Activated CD4-positive, alpha-beta memory T cell treated with anti-CD3 and anti-CD28 coated beads for 36 hours (primary cell): ENCODE measurements around the gene CLIC5. TPM values are rescaled to one million over a fixed set of nuclear protein-coding genes. Genes with fewer than 3 reads are reported as not detected.

Experiments used
- CTCF ChIA-PET: fragments of 350-600 bp; sonication (Branson Sonifier 250); formaldehyde crosslinking; loops from one replicate; lab custom pipeline; 2021; ENCODE audit warnings: antibody characterized with exemption, inconsistent platforms; lab: Charles Lee
- POLR2A ChIA-PET: fragments of 350-600 bp; sonication (Branson Sonifier 250); formaldehyde crosslinking; loops from one replicate; lab custom pipeline; 2021; ENCODE audit warnings: antibody characterized with exemption; lab: Charles Lee
- DNase-seq: peaks from one replicate; pipeline ENCODE4 v3.0.0-alpha.2; 2020
- H3K27ac Mint-ChIP-seq: one replicate; pipeline ENCODE4 v1.8.0; 2021; ENCODE audit warnings: mixed read lengths
- H3K27me3 Mint-ChIP-seq: one replicate; pipeline ENCODE4 v1.8.0; 2021; ENCODE audit warnings: mixed read lengths
- H3K36me3 Mint-ChIP-seq: one replicate; pipeline ENCODE4 v1.8.0; 2021; ENCODE audit warnings: mixed read lengths
- H3K4me1 Mint-ChIP-seq: one replicate; pipeline ENCODE4 v1.8.0; 2021; ENCODE audit warnings: low read depth, mixed read lengths
- H3K4me3 Mint-ChIP-seq: one replicate; pipeline ENCODE4 v1.8.0; 2021; ENCODE audit warnings: mild to moderate bottlenecking, mixed read lengths
- H3K9me3 Mint-ChIP-seq: one replicate; pipeline ENCODE4 v1.8.0; 2021; ENCODE audit warnings: mixed read lengths
- intact Hi-C: fragments of 100-400 bp; cut with micrococcal nuclease; formaldehyde crosslinking; loops from one replicate; pipeline ENCODE4 v1.15.1; 2023
- total RNA-seq, 2 experiments: library from RNA; stranded (reverse); gene quantifications; one replicate each; pipeline ENCODE4 v1.2.3, GENCODE V29; 2021

The CLIC5 gene
- total RNA-seq, 2 experiments from 2014 or later: 8.0 to 8.5 TPM

GRCh38 chr6:45990162-45990561 lies 25.5 kb downstream of the CLIC5 start:
- intact Hi-C loops: no loop called here
- Mint-ChIP-seq H3K4me3 (no peak overlapping the region), H3K27ac (no peak overlapping the region), H3K9me3 (peaks cover 3% of the 10 kb centered on the region), H3K27me3 (no peaks in the 10 kb centered on the region), H3K4me1 (peaks cover 4% of the 10 kb centered on the region), H3K36me3 (peaks cover 4% of the 10 kb centered on the region)
- CTCF ChIA-PET: interaction anchor here (2.0 kb wide), 1 partner anchor 8 kb away, joined by 5 read pairs; no protein-coding TSS in a partner anchor
- DNase-seq: no peak
- POLR2A ChIA-PET: interaction anchor here (1.1 kb wide), 1 partner anchor 64 kb away, joined by 3 read pairs; no protein-coding TSS in a partner anchor

DNA sequence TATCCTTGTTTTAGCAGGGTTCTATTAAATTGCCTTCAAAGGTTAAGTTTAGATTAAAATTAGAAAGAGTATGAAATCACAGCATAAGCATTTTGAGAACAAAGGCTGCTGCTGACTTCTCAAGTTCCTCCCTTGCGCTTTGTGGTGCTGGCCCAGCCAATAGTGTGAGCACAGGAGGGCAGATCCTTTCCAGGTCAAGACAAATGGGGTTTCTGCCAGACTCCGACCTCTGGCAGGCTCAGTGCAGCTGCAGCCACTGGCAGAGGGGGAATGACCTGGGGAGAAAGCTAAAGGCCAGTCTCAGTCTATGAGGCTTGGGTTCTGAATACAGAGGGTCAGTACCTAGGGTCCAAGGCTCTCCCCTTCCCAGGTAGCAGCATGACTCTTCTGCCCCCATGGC lies 27.0 kb downstream of the CLIC5 start:
- peaks cover 3% of the 10 kb centered on the region for H3K9me3 Mint-ChIP-seq
- no peak for DNase-seq
- H3K27me3 Mint-ChIP-seq: no peaks in the 10 kb centered on the region
- no peak overlapping the region for H3K4me3 Mint-ChIP-seq
- ChIA-PET CTCF (no interaction called here), POLR2A (no interaction called here)
- H3K4me1 Mint-ChIP-seq: peaks cover 4% of the 10 kb centered on the region
- peaks cover 6% of the 10 kb centered on the region for H3K36me3 Mint-ChIP-seq
- intact Hi-C loops: no loop called here
- H3K27ac Mint-ChIP-seq: no peak overlapping the region

- H3K4me3 Mint-ChIP-seq: no peak overlapping the region
- H3K9me3 Mint-ChIP-seq: peaks cover 3% of the 10 kb centered on the region
- peaks cover 4% of the 10 kb centered on the region for H3K4me1 Mint-ChIP-seq
- intact Hi-C loops: no loop called here
- ChIA-PET POLR2A (no interaction called here), CTCF (no interaction called here)
- H3K27ac Mint-ChIP-seq: no peak overlapping the region
- DNase-seq: no peak
- peaks cover 6% of the 10 kb centered on the region for H3K36me3 Mint-ChIP-seq
- H3K27me3 Mint-ChIP-seq: no peaks in the 10 kb centered on the region
Observed at GRCh38 chr6:45987856-45988255, 27.8 kb downstream of the CLIC5 start.

- POLR2A ChIA-PET: no interaction called here
- H3K4me3 Mint-ChIP-seq: no peak overlapping the region
- CTCF ChIA-PET: interaction anchor here (0.9 kb wide), 1 partner anchor 28 kb away, joined by 3 read pairs; no protein-coding TSS in a partner anchor
- peaks cover 4% of the 10 kb centered on the region for H3K4me1 Mint-ChIP-seq
- no peak for DNase-seq
- no peak overlapping the region for H3K27ac Mint-ChIP-seq
- H3K27me3 Mint-ChIP-seq: no peaks in the 10 kb centered on the region
- peaks cover 3% of the 10 kb centered on the region for H3K9me3 Mint-ChIP-seq
- intact Hi-C loops: no loop called here
- H3K36me3 Mint-ChIP-seq: peaks cover 6% of the 10 kb centered on the region
Observed at GRCh38 chr6:45986746-45987274, 28.9 kb downstream of the CLIC5 start.

- Mint-ChIP-seq H3K27me3 (no peaks in the 10 kb centered on the region), H3K27ac (no peak overlapping the region), H3K9me3 (no peaks in the 10 kb centered on the region), H3K4me3 (no peak overlapping the region), H3K4me1 (no peaks in the 10 kb centered on the region), H3K36me3 (peaks cover 4% of the 10 kb centered on the region)
- CTCF ChIA-PET: interaction anchor here (0.8 kb wide), 1 partner anchor 54 kb away, joined by 3 read pairs; no protein-coding TSS in a partner anchor
- intact Hi-C loops: no loop called here
- no peak for DNase-seq
- POLR2A ChIA-PET: no interaction called here
Observed at GRCh38 chr6:45984788-45985425, 30.8 kb downstream of the CLIC5 start.

GRCh38 chr6:45984347-45984746 lies 31.3 kb downstream of the CLIC5 start:
- POLR2A ChIA-PET: no interaction called here
- H3K4me3 Mint-ChIP-seq: no peak overlapping the region
- no peaks in the 10 kb centered on the region for H3K4me1 Mint-ChIP-seq
- H3K27me3 Mint-ChIP-seq: no peaks in the 10 kb centered on the region
- no peak for DNase-seq
- no peak overlapping the region for H3K27ac Mint-ChIP-seq
- intact Hi-C loops: no loop called here
- no peaks in the 10 kb centered on the region for H3K9me3 Mint-ChIP-seq
- peaks cover 4% of the 10 kb centered on the region for H3K36me3 Mint-ChIP-seq
- CTCF ChIA-PET: no interaction called here

DNA sequence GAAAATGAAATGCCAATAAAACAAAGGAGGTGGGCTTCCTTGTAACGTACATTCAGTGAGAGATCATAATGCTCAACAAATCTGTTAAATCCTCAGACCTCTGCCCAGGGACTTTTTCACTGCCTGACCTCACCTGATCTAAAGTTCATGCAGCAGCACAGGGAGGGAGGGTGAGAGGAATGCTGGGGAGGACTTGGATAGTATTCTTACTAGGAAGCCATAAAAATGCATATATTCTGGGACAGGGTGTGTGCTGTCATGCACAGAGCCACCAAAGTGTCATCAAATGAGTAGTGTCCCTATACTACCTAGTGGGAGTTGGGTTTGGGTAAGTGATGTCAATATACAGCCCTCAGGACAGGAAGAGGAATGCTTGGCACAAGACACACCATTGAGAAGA lies 32.6 kb downstream of the CLIC5 start:
- H3K9me3 Mint-ChIP-seq: no peaks in the 10 kb centered on the region

DNA sequence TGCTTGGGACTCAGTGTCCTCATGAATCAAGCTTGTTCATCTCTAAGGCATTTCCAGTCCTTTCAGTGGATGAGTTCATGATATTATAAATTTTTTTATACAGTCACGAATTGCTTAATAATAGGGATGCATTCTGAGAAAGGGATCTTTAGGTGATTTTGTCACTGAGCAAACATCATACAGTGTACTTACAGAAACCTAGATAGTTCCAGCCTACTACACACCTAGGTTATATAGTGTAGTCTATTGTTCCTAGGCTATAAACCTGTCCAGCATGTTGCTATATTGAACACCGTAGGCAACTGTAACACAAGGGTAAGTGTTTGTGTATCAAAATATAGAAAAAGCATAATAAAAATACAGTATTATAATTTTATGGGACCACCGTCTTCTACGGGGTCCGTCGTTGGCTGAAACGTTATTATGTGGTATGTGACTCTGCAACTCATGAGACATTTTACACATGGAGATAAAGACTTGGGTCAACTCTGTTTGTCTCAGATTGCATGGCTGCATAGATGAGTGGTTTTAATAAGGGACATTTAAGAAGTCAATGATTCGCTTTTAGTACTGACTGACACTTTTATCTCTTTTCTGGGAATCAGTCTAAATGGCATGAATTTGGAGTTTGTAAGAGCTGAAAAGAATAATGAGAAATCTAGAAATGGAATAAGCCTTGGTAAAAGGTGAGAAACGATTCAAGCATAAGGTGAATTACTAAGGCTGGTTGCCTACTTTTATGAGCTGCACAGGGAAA lies 33.2 kb downstream of the CLIC5 start:
- no peak for DNase-seq
- no peaks in the 10 kb centered on the region for H3K27me3 Mint-ChIP-seq
- no peak overlapping the region for H3K4me3 Mint-ChIP-seq
- H3K36me3 Mint-ChIP-seq: peaks cover 4% of the 10 kb centered on the region
- no peak overlapping the region for H3K27ac Mint-ChIP-seq
- H3K9me3 Mint-ChIP-seq: no peaks in the 10 kb centered on the region
- ChIA-PET CTCF (interaction anchor here (1.2 kb wide), 1 partner anchor 9 kb away, joined by 5 read pairs; no protein-coding TSS in a partner anchor), POLR2A (no interaction called here)
- intact Hi-C loops: no loop called here
- no peaks in the 10 kb centered on the region for H3K4me1 Mint-ChIP-seq

More for the DNA sequence above, 32.6 kb downstream of the CLIC5 start:
- CTCF ChIA-PET: no interaction called here
- intact Hi-C loops: no loop called here
- Mint-ChIP-seq H3K36me3 (peaks cover 4% of the 10 kb centered on the region), H3K27ac (no peak overlapping the region), H3K4me3 (no peak overlapping the region), H3K4me1 (no peaks in the 10 kb centered on the region), H3K27me3 (no peaks in the 10 kb centered on the region)
- DNase-seq: no peak
- POLR2A ChIA-PET: no interaction called here

DNA sequence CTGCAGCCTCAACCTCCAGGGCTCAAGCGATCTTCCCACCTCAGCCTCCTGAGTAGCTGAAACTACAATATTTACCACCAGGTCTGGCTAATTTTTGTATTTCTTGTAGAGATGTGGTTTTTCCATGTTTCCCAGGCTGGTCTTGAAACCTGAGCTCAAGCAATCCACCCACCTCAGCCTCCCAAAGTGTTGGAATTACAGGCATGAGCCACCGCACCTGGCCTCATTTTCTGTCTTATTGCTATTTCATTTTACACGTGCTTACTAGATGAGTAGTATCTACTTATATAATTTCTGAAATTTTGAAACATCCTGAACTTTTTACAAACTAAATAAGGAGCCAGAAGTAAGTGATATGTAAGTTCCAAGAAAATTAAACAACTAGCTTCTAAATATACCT lies 34.6 kb downstream of the CLIC5 start:
- H3K9me3 Mint-ChIP-seq: no peaks in the 10 kb centered on the region
- no peak for DNase-seq
- peaks cover 2% of the 10 kb centered on the region for H3K36me3 Mint-ChIP-seq
- H3K4me3 Mint-ChIP-seq: no peak overlapping the region
- H3K4me1 Mint-ChIP-seq: no peaks in the 10 kb centered on the region
- ChIA-PET CTCF (no interaction called here), POLR2A (no interaction called here)
- no peak overlapping the region for H3K27ac Mint-ChIP-seq
- intact Hi-C loops: no loop called here
- H3K27me3 Mint-ChIP-seq: no peaks in the 10 kb centered on the region

GRCh38 chr6:45979311-45979710 lies 36.3 kb downstream of the CLIC5 start:
- CTCF ChIA-PET: no interaction called here

DNA sequence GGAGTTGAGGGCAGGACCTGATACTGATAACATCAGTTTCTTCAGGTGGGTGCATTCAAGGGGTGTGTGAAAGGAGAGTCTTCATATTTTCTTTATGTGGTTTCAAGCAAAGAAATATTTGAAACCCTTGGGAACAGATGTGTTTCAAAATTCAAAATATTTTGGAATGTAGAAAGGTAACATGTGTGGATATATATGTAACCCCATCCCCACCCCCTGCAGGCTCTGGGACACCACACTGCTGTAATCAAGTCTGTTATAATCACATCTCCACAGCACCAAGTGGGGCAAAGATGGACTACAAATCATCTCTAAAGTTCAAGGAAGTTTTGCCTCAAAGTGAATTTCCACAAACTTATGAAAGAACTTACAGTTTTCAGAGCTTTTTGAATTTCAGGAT lies 41.1 kb downstream of the CLIC5 start:
- Mint-ChIP-seq H3K27ac (no peak overlapping the region), H3K27me3 (no peaks in the 10 kb centered on the region), H3K4me3 (no peak overlapping the region), H3K4me1 (peaks cover 13% of the 10 kb centered on the region), H3K36me3 (no peaks in the 10 kb centered on the region), H3K9me3 (peaks cover 2% of the 10 kb centered on the region)
- intact Hi-C loops: no loop called here
- ChIA-PET CTCF (no interaction called here), POLR2A (no interaction called here)
- DNase-seq: no peak

More at GRCh38 chr6:45979311-45979710, 36.3 kb downstream of the CLIC5 start:
- Mint-ChIP-seq H3K27ac (no peak overlapping the region), H3K9me3 (peaks cover 2% of the 10 kb centered on the region), H3K4me3 (no peak overlapping the region), H3K27me3 (no peaks in the 10 kb centered on the region), H3K4me1 (no peaks in the 10 kb centered on the region), H3K36me3 (no peaks in the 10 kb centered on the region)
- no peak for DNase-seq
- POLR2A ChIA-PET: no interaction called here
- intact Hi-C loops: no loop called here

- DNase-seq: no peak
- Mint-ChIP-seq H3K27ac (no peak overlapping the region), H3K36me3 (no peaks in the 10 kb centered on the region), H3K4me3 (no peak overlapping the region), H3K27me3 (no peaks in the 10 kb centered on the region), H3K4me1 (peaks cover 15% of the 10 kb centered on the region), H3K9me3 (peaks cover 2% of the 10 kb centered on the region)
- POLR2A ChIA-PET: no interaction called here
- intact Hi-C loops: no loop called here
- CTCF ChIA-PET: interaction anchor here (0.8 kb wide), 1 partner anchor 438 kb away, joined by 3 read pairs; no protein-coding TSS in a partner anchor
Observed at GRCh38 chr6:45972795-45973503, 42.7 kb downstream of the CLIC5 start.
